ENCODE results near the gene HAVCR2. TPM values are rescaled to one million over a fixed set of nuclear protein-coding genes. Genes with fewer than 3 reads are reported as not detected.

Gene HAVCR2
- total RNA-seq, 1 experiment from 2014 or later, result 0.04 TPM

Other genes with a start within 250 kb of the HAVCR2 start
- not detected in 2 replicates for gene TIMD4, start 145.8 kb downstream of the HAVCR2 start, total RNA-seq (2014; rRNA removed)
- not detected in 2 replicates for gene HAVCR1, start 49.9 kb downstream of the HAVCR2 start, total RNA-seq (2014; rRNA removed)
- 10.6 and 14.8 TPM in 2 replicates for gene MED7, start 33.8 kb upstream of the HAVCR2 start, total RNA-seq (2014; rRNA removed)
- not detected in 2 replicates for gene GARIN3, start 57.2 kb upstream of the HAVCR2 start, total RNA-seq (2014; rRNA removed)
- gene ITK, start 71.8 kb upstream of the HAVCR2 start, total RNA-seq (2014; rRNA removed), result 0.58 and 0.69 TPM in 2 replicates
- 30.4 and 36.0 TPM in 2 replicates for gene CYFIP2, start 157.1 kb upstream of the HAVCR2 start, total RNA-seq (2014; rRNA removed)